NOMO-1 (cell line): ENCODE results near the gene HAND2.

Source experiments
- DNase-seq, 2 experiments: peaks; one replicate each; lab custom pipeline; 2025; ENCODE audit not compliant: unreplicated experiment in 2 of 2; lab: John Stamatoyannopoulos, UW

Gene HAND2

DNA sequence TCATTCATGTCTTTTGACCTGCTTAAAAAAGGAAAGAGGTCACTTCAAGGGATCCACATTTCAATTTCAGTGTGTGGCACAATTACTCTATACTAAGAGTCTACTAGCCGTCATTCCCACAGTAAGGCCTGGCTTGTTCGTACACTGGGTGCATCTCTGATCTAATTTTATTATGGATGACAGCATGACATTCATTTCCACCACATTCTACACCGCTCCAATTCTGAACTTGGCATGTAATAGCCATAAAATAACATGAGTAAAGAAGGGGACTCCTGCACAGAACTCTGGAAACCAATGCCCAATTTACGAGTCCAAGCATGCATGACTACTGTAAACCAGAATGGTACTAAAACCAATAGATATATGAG lies 51.1 kb downstream of the HAND2 start:
- DNase-seq, result no peak

DNA sequence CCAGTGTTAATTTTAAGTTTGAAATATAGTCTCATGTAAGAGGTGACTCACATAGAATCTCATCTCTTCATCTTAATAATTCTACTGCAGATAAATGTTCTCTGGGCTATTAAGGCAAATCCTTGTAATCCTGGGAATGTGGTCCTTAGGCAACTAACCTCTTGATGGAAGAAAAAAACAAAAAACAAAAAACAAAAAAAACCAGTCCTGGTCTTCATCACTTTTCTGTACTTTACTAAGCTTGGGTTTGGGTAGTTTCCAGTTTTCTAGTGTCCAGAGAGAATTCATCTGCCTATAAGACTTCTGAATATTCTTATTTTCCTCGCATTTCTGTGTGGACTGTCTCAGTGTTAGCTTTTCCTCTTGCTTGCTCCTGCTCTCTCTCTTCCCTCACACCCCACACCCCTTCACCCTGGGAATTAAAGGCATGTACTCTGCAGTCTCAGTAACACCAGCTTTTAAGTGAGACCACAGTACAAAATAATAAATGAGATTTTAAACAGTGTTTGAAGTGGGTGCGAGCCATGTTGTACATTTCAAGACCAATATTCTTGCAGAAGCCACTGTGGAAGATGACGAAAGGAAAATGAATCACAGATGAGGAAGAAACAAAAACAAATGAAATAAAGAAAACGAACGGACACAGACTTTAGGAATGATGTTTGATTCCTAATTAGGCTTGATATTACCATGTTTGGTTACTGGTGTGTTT lies 51.7 kb downstream of the HAND2 start:
- DNase-seq, result no peak

DNA sequence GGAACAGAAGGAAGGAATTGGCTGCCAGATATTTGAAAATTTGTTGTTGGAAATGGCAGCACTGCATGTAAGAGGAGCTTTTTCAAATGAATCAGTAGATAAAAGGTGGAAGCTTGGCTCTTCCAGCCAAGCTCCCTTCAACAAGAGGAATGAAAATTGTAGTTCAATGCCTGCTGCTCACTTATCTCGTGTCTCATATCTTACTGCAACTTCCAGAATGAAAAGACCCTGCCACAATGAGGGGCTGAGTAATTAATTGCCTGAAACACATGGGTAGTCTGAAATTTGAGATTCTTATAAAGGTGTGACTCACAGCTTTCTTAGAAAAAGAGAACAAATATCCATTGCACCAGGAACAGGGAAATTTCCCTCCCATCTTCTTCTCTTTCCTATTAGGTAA lies 53.0 kb downstream of the HAND2 start:
- DNase-seq, result no peak
